Endothelial cell of umbilical vein (primary cell): Measurements from ENCODE around the gene NSD1.

Source experiments
- CTCF ChIP-seq, 2 donors: IDR thresholded peaks; 1 replicate in 1 of 2; 2 replicates in 1 of 2; pipeline ENCODE4 v1.5.1; 2011; ENCODE audit warnings: low read length in 2 of 2, mild to moderate bottlenecking in 2 of 2, moderate library complexity in 2 of 2, control low read depth in 1 of 2, inconsistent platforms in 1 of 2, low read depth in 1 of 2; ENCODE audit not compliant: insufficient read depth in 1 of 2; ENCODE audit errors: extremely low read depth in 1 of 2
- EZH2 ChIP-seq: IDR thresholded peaks from 2 replicates; pipeline ENCODE4 v1.6.1; 2012; ENCODE audit warnings: borderline replicate concordance, low read depth, mild to moderate bottlenecking, moderate library complexity, low read length, inconsistent platforms; ENCODE audit not compliant: severe bottlenecking
- FOS ChIP-seq: IDR thresholded peaks from 2 replicates; pipeline ENCODE4 v1.6.1; 2011; ENCODE audit warnings: mild to moderate bottlenecking, low read length, moderate library complexity, borderline replicate concordance; ENCODE audit not compliant: insufficient read depth
- GATA2 ChIP-seq: IDR thresholded peaks from 2 replicates; pipeline ENCODE4 v1.7.0; 2011; ENCODE audit warnings: low read depth, mild to moderate bottlenecking, moderate library complexity, mixed read lengths, low read length; ENCODE audit not compliant: insufficient read length, insufficient read depth
- JUN ChIP-seq: IDR thresholded peaks from 2 replicates; pipeline ENCODE4 v1.6.1; 2011; ENCODE audit warnings: borderline replicate concordance, low read depth; ENCODE audit not compliant: insufficient read length, insufficient read depth
- MAX ChIP-seq: IDR thresholded peaks from 2 replicates; pipeline ENCODE4 v1.6.1; 2011; ENCODE audit not compliant: insufficient read depth, insufficient read length
- MYC ChIP-seq: IDR thresholded peaks from one replicate; pipeline ENCODE4 v1.6.1; 2011; ENCODE audit warnings: mild to moderate bottlenecking, low read depth, low read length
- POLR2A ChIP-seq: IDR thresholded peaks from 2 replicates; pipeline ENCODE4 v1.6.1; 2012; ENCODE audit warnings: low read depth, mild to moderate bottlenecking, control low read depth, low read length
- POLR2AphosphoS5 ChIP-seq: IDR thresholded peaks from 2 replicates; pipeline ENCODE4 v1.6.1; 2012; ENCODE audit warnings: low read depth, mild to moderate bottlenecking, control low read depth, low read length, moderate library complexity; ENCODE audit not compliant: insufficient read depth

- TF ChIP-seq POLR2A (no peak), EZH2 (no peak), CTCF (IDR thresholded peaks at IDR 0.05; ENCODE audit: extremely low read depth in 1 of 2, insufficient read depth in 1 of 2, low read depth in 1 of 2, low read length in 2 of 2) (no peak), MAX (no peak), MYC (no peak), POLR2AphosphoS5 (no peak), GATA2 (no peak), JUN (no peak), FOS (no peak)
Observed at GRCh38 chr5:177301503-177302165, 168.1 kb downstream of the NSD1 start.
